Mesenchymal stem cell (in vitro differentiated cells and primary cell): ENCODE data around the gene ZNF57.
A peak's percentile ranks its signal among the peaks of the same experiment; 100 is the strongest.

ENCODE experiments used
- DNase-seq: peaks from one replicate; pipeline ENCODE4 v3.0.0-alpha.2; 2013
- H2AFZ ChIP-seq: one replicate; pipeline ENCODE4 v1.6.1; 2013; ENCODE audit warnings: low read depth, mild to moderate bottlenecking, control low read depth, inconsistent platforms, low read length, moderate library complexity
- H2AK5ac ChIP-seq: 2 replicates; pipeline ENCODE4 v1.6.1; 2013; ENCODE audit warnings: low read length, moderate library complexity, mild to moderate bottlenecking, inconsistent platforms; ENCODE audit not compliant: severe bottlenecking
- H2BK120ac ChIP-seq: one replicate; pipeline ENCODE4 v1.6.1; 2013; ENCODE audit warnings: low read depth, mild to moderate bottlenecking, inconsistent platforms, low read length, moderate library complexity
- H2BK12ac ChIP-seq, 2 experiments: one replicate each; pipeline ENCODE4 v1.6.1; 2013; ENCODE audit warnings: inconsistent platforms in 2 of 2, low read length in 2 of 2, mild to moderate bottlenecking in 2 of 2, moderate library complexity in 2 of 2, control low read depth in 1 of 2
- H2BK15ac ChIP-seq: one replicate; pipeline ENCODE4 v1.6.1; 2013; ENCODE audit warnings: mild to moderate bottlenecking, low read depth, inconsistent platforms; ENCODE audit not compliant: poor library complexity, severe bottlenecking
- H2BK5ac ChIP-seq: 2 replicates; pipeline ENCODE4 v1.6.1; 2013; ENCODE audit warnings: low read depth, mild to moderate bottlenecking, low read length, control low read depth, inconsistent platforms; ENCODE audit not compliant: poor library complexity, severe bottlenecking
- H3K14ac ChIP-seq, 2 experiments: one replicate each; pipeline ENCODE4 v1.6.1; 2013; ENCODE audit warnings: inconsistent platforms in 2 of 2, low read length in 2 of 2, control low read depth in 1 of 2, mild to moderate bottlenecking in 1 of 2, moderate library complexity in 1 of 2
- H3K18ac ChIP-seq, 2 experiments: one replicate each; pipeline ENCODE4 v1.6.1; 2013; ENCODE audit warnings: inconsistent platforms in 2 of 2, low read length in 2 of 2, control low read depth in 1 of 2, low read depth in 1 of 2, mild to moderate bottlenecking in 1 of 2
- H3K23ac ChIP-seq, 2 experiments: one replicate each; pipeline ENCODE4 v1.6.1; 2013; ENCODE audit warnings: inconsistent platforms in 2 of 2, low read length in 2 of 2, mild to moderate bottlenecking in 2 of 2, moderate library complexity in 2 of 2, control low read depth in 1 of 2
- H3K27ac ChIP-seq: 2 replicates; pipeline ENCODE4 v1.5.1; 2013; ENCODE audit warnings: mild to moderate bottlenecking, moderate library complexity, low read length, control low read depth, inconsistent platforms; ENCODE audit not compliant: poor library complexity, severe bottlenecking
- H3K27me3 ChIP-seq, 2 experiments: 2 replicates each; pipeline versions ENCODE4 v1.6.1 to v1.7.0; 2013; ENCODE audit warnings: low read length in 2 of 2, mild to moderate bottlenecking in 2 of 2, moderate library complexity in 2 of 2, control low read depth in 1 of 2, inconsistent platforms in 1 of 2; ENCODE audit not compliant: control insufficient read depth in 1 of 2, insufficient read depth in 1 of 2
- H3K36me3 ChIP-seq, 2 experiments: 2 replicates each; pipeline versions ENCODE4 v1.6.1 to v1.7.0; 2013; ENCODE audit warnings: low read length in 2 of 2, control low read depth in 1 of 2, inconsistent platforms in 1 of 2, low read depth in 1 of 2, mild to moderate bottlenecking in 1 of 2; ENCODE audit not compliant: insufficient read depth in 2 of 2, control insufficient read depth in 1 of 2
- H3K4ac ChIP-seq, 2 experiments: one replicate each; pipeline ENCODE4 v1.6.1; 2013; ENCODE audit warnings: inconsistent platforms in 2 of 2, low read length in 2 of 2, mild to moderate bottlenecking in 2 of 2, moderate library complexity in 2 of 2, control low read depth in 1 of 2, low read depth in 1 of 2
- H3K4me1 ChIP-seq: 2 replicates; pipeline ENCODE4 v1.6.1; 2013; ENCODE audit warnings: low read depth, low read length, control low read depth; ENCODE audit not compliant: control insufficient read depth, insufficient read depth
- H3K4me2 ChIP-seq: 2 replicates; pipeline ENCODE4 v1.6.1; 2013; ENCODE audit warnings: low read length, mild to moderate bottlenecking, inconsistent platforms; ENCODE audit not compliant: poor library complexity, severe bottlenecking
- H3K4me3 ChIP-seq, 2 experiments: 2 replicates each; pipeline versions ENCODE4 v1.5.1 to v1.7.0; 2013; ENCODE audit warnings: low read length in 2 of 2, mild to moderate bottlenecking in 2 of 2, control low read depth in 1 of 2, low read depth in 1 of 2; ENCODE audit not compliant: insufficient read depth in 1 of 2
- H3K79me1 ChIP-seq: replicated peaks from 2 replicates; pipeline ENCODE4 v1.6.1; 2013; ENCODE audit warnings: mild to moderate bottlenecking, control low read depth, low read length, inconsistent platforms; ENCODE audit not compliant: poor library complexity, severe bottlenecking
- H3K9ac ChIP-seq: 2 replicates; pipeline ENCODE4 v1.7.0; 2013; ENCODE audit warnings: mild to moderate bottlenecking, low read length, moderate library complexity
- H3K9me3 ChIP-seq: 2 replicates; pipeline ENCODE4 v1.7.0; 2013; ENCODE audit warnings: mild to moderate bottlenecking, low read length; ENCODE audit not compliant: control insufficient read depth
- H4K8ac ChIP-seq: one replicate; pipeline ENCODE4 v1.6.1; 2013; ENCODE audit warnings: inconsistent platforms, mild to moderate bottlenecking, low read length, moderate library complexity
- H4K91ac ChIP-seq: one replicate; pipeline ENCODE4 v1.6.1; 2013; ENCODE audit warnings: mild to moderate bottlenecking, low read length, inconsistent platforms
- WGBS: methylation state at CpG from one replicate; pipeline ENCODE4 v1.1.7; 2013; ENCODE audit warnings: mixed read lengths; 5-methylcytosine and 5-hydroxymethylcytosine counted together

ZNF57 gene

GRCh38 chr19:2917275-2918184 lies 16.8 kb downstream of the ZNF57 start:
- H3K27ac ChIP-seq = no peak overlapping the region
- H2AK5ac ChIP-seq = no peak overlapping the region
- no peak overlapping the region for H2BK15ac ChIP-seq
- no peak overlapping the region for H3K23ac ChIP-seq
- no peaks in the 10 kb centered on the region for H3K4me1 ChIP-seq
- no peak overlapping the region for H3K14ac ChIP-seq
- 97% methylated on average over 16 of the region's 16 CpGs for WGBS
- H3K9ac ChIP-seq = no peak overlapping the region
- H3K4ac ChIP-seq = no peak overlapping the region
- H3K4me3 ChIP-seq = peak overlapping the region in 1 of 2 experiments; percentile 17
- H3K18ac ChIP-seq = no peak overlapping the region
- H3K79me1 ChIP-seq = peaks cover 5% of the 10 kb centered on the region
- H2BK5ac ChIP-seq = no peak overlapping the region
- no peak overlapping the region for H3K4me2 ChIP-seq
- no peak overlapping the region for H2BK12ac ChIP-seq
- H4K8ac ChIP-seq = no peak overlapping the region
- H4K91ac ChIP-seq = no peak overlapping the region
- H2BK120ac ChIP-seq = no peak overlapping the region
- no peak overlapping the region for H2AFZ ChIP-seq
- peaks cover 53% of the 10 kb centered on the region for H3K9me3 ChIP-seq
- H3K27me3 ChIP-seq = no peaks in the 10 kb centered on the region
- peaks cover 27 to 44% of the 10 kb centered on the region in 2 experiments for H3K36me3 ChIP-seq
- DNase-seq = no peak

- Histone ChIP-seq H2BK5ac (no peak overlapping the region), H4K8ac (no peak overlapping the region), H3K4me2 (no peak overlapping the region), H2AK5ac (no peak overlapping the region), H3K27ac (no peak overlapping the region), H3K79me1 (peaks cover 3% of the 10 kb centered on the region), H4K91ac (no peak overlapping the region), H2BK120ac (no peak overlapping the region), H3K9ac (no peak overlapping the region), H3K36me3 (peaks cover 11 to 25% of the 10 kb centered on the region in 2 experiments), H2BK15ac (no peak overlapping the region), H3K4me1 (no peaks in the 10 kb centered on the region), H3K23ac (no peak overlapping the region), H2AFZ (no peak overlapping the region), H3K18ac (peak overlapping the region in 1 of 2 experiments; percentile 43), H3K4ac (no peak overlapping the region), H3K27me3 (no peaks in the 10 kb centered on the region), H3K9me3 (peaks cover 15% of the 10 kb centered on the region), H3K4me3 (no peak overlapping the region), H3K14ac (no peak overlapping the region), H2BK12ac (no peak overlapping the region)
- no peak for DNase-seq
- 56% methylated on average over 5 of the region's 5 CpGs for WGBS
Measured at GRCh38 chr19:2922987-2923386, 22.3 kb downstream of the ZNF57 start.

GRCh38 chr19:2923510-2923909 lies 22.8 kb downstream of the ZNF57 start:
- WGBS = 83% methylated on average over 4 of the region's 4 CpGs
- H3K9ac ChIP-seq = no peak overlapping the region
- no peak overlapping the region for H3K27ac ChIP-seq
- H2BK15ac ChIP-seq = no peak overlapping the region
- H2AK5ac ChIP-seq = no peak overlapping the region
- H3K4ac ChIP-seq = no peak overlapping the region
- no peak overlapping the region for H4K8ac ChIP-seq
- no peaks in the 10 kb centered on the region for H3K27me3 ChIP-seq
- no peak overlapping the region for H3K14ac ChIP-seq
- H2BK5ac ChIP-seq = no peak overlapping the region
- H2BK12ac ChIP-seq = no peak overlapping the region
- peaks cover 3% of the 10 kb centered on the region for H3K79me1 ChIP-seq
- H3K4me3 ChIP-seq = no peak overlapping the region
- H3K9me3 ChIP-seq = peaks cover 11% of the 10 kb centered on the region
- no peak overlapping the region for H2BK120ac ChIP-seq
- peaks cover 7 to 24% of the 10 kb centered on the region in 2 experiments for H3K36me3 ChIP-seq
- H4K91ac ChIP-seq = no peak overlapping the region
- no peak for DNase-seq
- no peak overlapping the region for H3K23ac ChIP-seq
- no peaks in the 10 kb centered on the region for H3K4me1 ChIP-seq
- no peak overlapping the region for H3K4me2 ChIP-seq
- H2AFZ ChIP-seq = no peak overlapping the region
- no peak overlapping the region for H3K18ac ChIP-seq

- Histone ChIP-seq H3K36me3 (peaks cover 3 to 15% of the 10 kb centered on the region in 2 experiments), H2AK5ac (no peak overlapping the region), H2BK120ac (no peak overlapping the region), H4K8ac (no peak overlapping the region), H3K9ac (no peak overlapping the region), H3K27me3 (no peaks in the 10 kb centered on the region), H2AFZ (no peak overlapping the region), H3K23ac (no peak overlapping the region), H3K79me1 (no peaks in the 10 kb centered on the region), H3K4ac (no peak overlapping the region), H3K4me3 (no peak overlapping the region), H3K27ac (no peak overlapping the region), H3K14ac (no peak overlapping the region), H3K4me2 (no peak overlapping the region), H3K4me1 (no peaks in the 10 kb centered on the region), H2BK15ac (no peak overlapping the region), H4K91ac (no peak overlapping the region), H2BK12ac (no peak overlapping the region), H3K9me3 (peaks cover 7% of the 10 kb centered on the region), H3K18ac (no peak overlapping the region), H2BK5ac (no peak overlapping the region)
- DNase-seq = no peak
- WGBS = 97% methylated on average over 52 of the region's 53 CpGs
Measured at GRCh38 chr19:2926341-2927031, 25.8 kb downstream of the ZNF57 start.
